ENCODE data around the gene PRR12.

Gene PRR12

GRCh38 chr19:49643466-49643865 lies 52.5 kb downstream of the PRR12 start:
- H3K36me3 ChIP-seq, result peaks cover 24% of the 10 kb centered on the region
- H3K4me1 ChIP-seq, result peaks cover 8% of the 10 kb centered on the region
- no peaks in the 10 kb centered on the region for H3K9me3 ChIP-seq
- no peak for DNase-seq
- no peaks in the 10 kb centered on the region for H3K27me3 ChIP-seq
- no peak for TF ChIP-seq CTCF (IDR thresholded peaks at IDR 0.05; ENCODE audit: low read depth, low read length)
- H3K4me3 ChIP-seq (ENCODE audit: low read depth, low read length), result no peak overlapping the region

- no peak for DNase-seq
- no peak for TF ChIP-seq CTCF (IDR thresholded peaks at IDR 0.05; ENCODE audit: low read depth, low read length)
- Histone ChIP-seq H3K9me3 (no peaks in the 10 kb centered on the region), H3K4me3 (ENCODE audit: low read depth, low read length) (no peak overlapping the region), H3K4me1 (peaks cover 8% of the 10 kb centered on the region), H3K27me3 (no peaks in the 10 kb centered on the region), H3K36me3 (peaks cover 40% of the 10 kb centered on the region)
Measured at GRCh38 chr19:49645592-49645991, 54.6 kb downstream of the PRR12 start.

GRCh38 chr19:49645995-49646394 lies 55.0 kb downstream of the PRR12 start:
- no peak for DNase-seq
- Histone ChIP-seq H3K9me3 (no peaks in the 10 kb centered on the region), H3K4me3 (ENCODE audit: low read depth, low read length) (no peak overlapping the region), H3K27me3 (no peaks in the 10 kb centered on the region), H3K4me1 (peaks cover 5% of the 10 kb centered on the region), H3K36me3 (peaks cover 40% of the 10 kb centered on the region)
- no peak for TF ChIP-seq CTCF (IDR thresholded peaks at IDR 0.05; ENCODE audit: low read depth, low read length)

GRCh38 chr19:49646586-49646985 lies 55.6 kb downstream of the PRR12 start:
- TF ChIP-seq CTCF (IDR thresholded peaks at IDR 0.05; ENCODE audit: low read depth, low read length), result no peak
- no peak overlapping the region for H3K4me3 ChIP-seq (ENCODE audit: low read depth, low read length)
- H3K36me3 ChIP-seq, result peaks cover 44% of the 10 kb centered on the region
- no peaks in the 10 kb centered on the region for H3K27me3 ChIP-seq
- no peak for DNase-seq
- H3K9me3 ChIP-seq, result no peaks in the 10 kb centered on the region
- no peaks in the 10 kb centered on the region for H3K4me1 ChIP-seq

- H3K36me3 ChIP-seq, result peaks cover 71% of the 10 kb centered on the region
Measured at GRCh38 chr19:49651029-49651819, 60.2 kb downstream of the PRR12 start.

More at GRCh38 chr19:49651029-49651819, 60.2 kb downstream of the PRR12 start:
- H3K27me3 ChIP-seq, result no peaks in the 10 kb centered on the region
- no peak overlapping the region for H3K4me3 ChIP-seq (ENCODE audit: low read depth, low read length)
- TF ChIP-seq CTCF (IDR thresholded peaks at IDR 0.05; ENCODE audit: low read depth, low read length), result no peak
- no peaks in the 10 kb centered on the region for H3K4me1 ChIP-seq
- no peak for DNase-seq
- H3K9me3 ChIP-seq, result no peaks in the 10 kb centered on the region
